HepG2 (cell line): Measurements from ENCODE around the gene CCDC33. TPM values are rescaled to one million over a fixed set of nuclear protein-coding genes. Genes with fewer than 3 reads are reported as not detected.

Experiments used
- DNMT3B ChIP-seq: conservative IDR thresholded peaks from 2 replicates; pipeline ENCODE4 v1.6.1; 2016; ENCODE audit warnings: missing biosample characterization, control low read depth
- KDM4B ChIP-seq: sonication (generic); formaldehyde crosslinking; IDR thresholded peaks from 2 replicates; pipeline ENCODE4 v1.4.0; 2020; ENCODE audit warnings: missing genetic modification reagents
- MLLT10 ChIP-seq: sonication (generic); formaldehyde crosslinking; IDR thresholded peaks from 2 replicates; pipeline ENCODE4 v1.4.0; 2020; ENCODE audit warnings: missing genetic modification reagents
- NCOA2 ChIP-seq: sonication (generic); formaldehyde crosslinking; IDR thresholded peaks from 2 replicates; pipeline ENCODE4 v1.8.0; 2022; ENCODE audit warnings: inconsistent platforms
- PHF21A ChIP-seq: sonication (generic); formaldehyde crosslinking; IDR thresholded peaks from 2 replicates; pipeline ENCODE4 v1.5.0; 2020; ENCODE audit warnings: mild to moderate bottlenecking, missing genetic modification reagents
- SKI ChIP-seq: fragments of 450-650 bp; IDR thresholded peaks from one replicate; pipeline ENCODE4 v1.6.1; 2018; ENCODE audit warnings: mild to moderate bottlenecking; ENCODE audit not compliant: partially characterized antibody
- SOX13 ChIP-seq, 3 experiments: fragments of 450-650 bp in 1 of 3; sonication (generic) in 1 of 3; formaldehyde crosslinking in 1 of 3; IDR thresholded peaks in 2 of 3; conservative IDR thresholded peaks in 1 of 3; 2 replicates each; pipeline versions ENCODE4 v1.5.0 to v1.6.1; 2016 to 2020; ENCODE audit warnings: antibody characterized with exemption in 1 of 3, mild to moderate bottlenecking in 1 of 3, missing compliant biosample characterization in 1 of 3, missing genetic modification reagents in 1 of 3, moderate library complexity in 1 of 3
- SP5 ChIP-seq: IDR thresholded peaks from 2 replicates; pipeline ENCODE4 v1.6.1; 2016; ENCODE audit warnings: low read depth, borderline replicate concordance
- ZFY ChIP-seq: sonication (generic); formaldehyde crosslinking; IDR thresholded peaks from 2 replicates; pipeline ENCODE4 v1.4.0; 2020; ENCODE audit warnings: missing genetic modification reagents
- ZKSCAN8 ChIP-seq: IDR thresholded peaks from 2 replicates; pipeline ENCODE4 v1.6.1; 2016; ENCODE audit warnings: borderline replicate concordance, missing genetic modification reagents, missing compliant biosample characterization
- ZNF343 ChIP-seq: sonication (generic); formaldehyde crosslinking; IDR thresholded peaks from 2 replicates; pipeline ENCODE4 v1.4.0; 2020; ENCODE audit warnings: mild to moderate bottlenecking, missing genetic modification reagents
- ZNF619 ChIP-seq: sonication (generic); formaldehyde crosslinking; IDR thresholded peaks from 2 replicates; pipeline ENCODE4 v1.4.0; 2020; ENCODE audit warnings: mild to moderate bottlenecking, missing genetic modification reagents
- ZNF709 ChIP-seq: sonication (generic); formaldehyde crosslinking; IDR thresholded peaks from 2 replicates; pipeline ENCODE4 v1.5.0; 2020; ENCODE audit warnings: mild to moderate bottlenecking, missing genetic modification reagents
- ZNF724P ChIP-seq: sonication (generic); formaldehyde crosslinking; IDR thresholded peaks from 2 replicates; pipeline ENCODE4 v1.8.0; 2022; ENCODE audit warnings: missing genetic modification reagents, borderline replicate concordance
- polyA plus RNA-seq, 8 experiments: library from polyadenylated mRNA; depleted of rRNA in 3 of 8; stranded (reverse) in 7 of 8; unstranded in 1 of 8; fragments of >200 nt; fragmentation: Illumina TruSeq in 4 of 8; extraction: Trizol in 4 of 8; gene quantifications; 2 replicates each; pipeline versions ENCODE4 v1.2.1 to v1.2.3, GENCODE V29; 2011 to 2016; ENCODE audit warnings: low read depth in 4 of 8, missing spikeins in 1 of 8, mixed read lengths in 1 of 8; ENCODE audit not compliant: insufficient read depth in 1 of 8
- total RNA-seq, 5 experiments: library from RNA; depleted of rRNA; stranded (reverse); fragments of >200 nt; fragmentation: Illumina TruSeq; extraction: Trizol; gene quantifications; 2 replicates each; pipeline ENCODE4 v1.2.3, GENCODE V29; 2016; ENCODE audit warnings: low read depth in 1 of 5
- TF ChIP-seq, protein P1 (sequence below): sonication (generic); formaldehyde crosslinking; IDR thresholded peaks from 2 replicates; pipeline ENCODE4 v1.5.0; 2020; ENCODE audit warnings: mild to moderate bottlenecking, missing genetic modification reagents
- TF ChIP-seq, protein P2 (sequence below): sonication (generic); formaldehyde crosslinking; IDR thresholded peaks from 2 replicates; pipeline ENCODE4 v1.5.0; 2020; ENCODE audit warnings: mild to moderate bottlenecking, missing genetic modification reagents
- TF ChIP-seq, protein P3 (sequence below): IDR thresholded peaks from 2 replicates; pipeline ENCODE4 v1.6.1; 2016; ENCODE audit warnings: low read depth, control low read depth
- TF ChIP-seq, protein P4 (sequence below): sonication (generic); formaldehyde crosslinking; IDR thresholded peaks from 2 replicates; pipeline ENCODE4 v1.4.0; 2020; ENCODE audit warnings: mild to moderate bottlenecking, missing genetic modification reagents

Gene CCDC33
- total and polyA plus RNA-seq, 2 of the 13 experiments (the other 11 are each of a cell fraction or from before 2014, with no cell fraction given), result 0.30 TPM; not detected in 1

DNA sequence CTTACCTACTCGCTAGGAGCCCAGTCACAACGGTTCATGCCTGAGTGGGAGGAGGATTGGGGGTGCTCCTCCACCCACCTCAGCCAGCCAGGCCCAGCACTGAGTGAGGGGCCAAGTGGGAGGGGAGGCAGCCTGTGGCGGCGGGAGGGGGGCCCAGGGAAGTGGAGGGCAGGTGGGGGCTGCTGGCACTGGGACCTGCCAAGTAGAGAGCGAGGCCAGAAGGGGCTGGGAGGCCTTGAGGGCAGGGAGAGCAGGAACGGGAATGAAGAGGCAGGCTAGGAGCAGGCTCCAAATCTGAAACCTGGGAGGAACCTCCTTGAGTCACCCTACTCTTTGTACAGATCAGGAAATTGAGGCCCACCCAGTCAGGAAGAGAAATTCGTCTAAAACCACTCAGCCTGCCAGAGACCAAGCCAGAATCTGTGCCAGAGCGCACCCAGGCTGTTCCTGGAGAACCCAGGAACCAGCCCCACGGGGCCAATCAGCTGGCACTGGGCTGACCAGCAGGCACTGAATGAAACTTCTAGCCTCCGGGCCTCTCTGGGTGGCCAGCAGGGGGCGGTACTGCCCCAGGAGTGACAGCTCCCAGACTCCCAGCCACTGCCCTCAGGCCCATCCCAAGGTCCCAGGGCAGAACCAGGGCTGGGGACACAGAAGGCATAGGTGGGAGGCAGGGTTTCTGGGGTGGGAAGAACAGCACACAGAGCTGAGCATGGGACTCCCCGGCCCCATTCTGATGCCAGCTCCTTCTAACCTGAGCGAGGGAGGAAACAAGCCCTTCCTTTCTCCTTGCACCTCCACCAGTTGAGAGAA, 146.1 kb downstream of the CCDC33 start (continued):
- TF ChIP-seq, protein P1, sequence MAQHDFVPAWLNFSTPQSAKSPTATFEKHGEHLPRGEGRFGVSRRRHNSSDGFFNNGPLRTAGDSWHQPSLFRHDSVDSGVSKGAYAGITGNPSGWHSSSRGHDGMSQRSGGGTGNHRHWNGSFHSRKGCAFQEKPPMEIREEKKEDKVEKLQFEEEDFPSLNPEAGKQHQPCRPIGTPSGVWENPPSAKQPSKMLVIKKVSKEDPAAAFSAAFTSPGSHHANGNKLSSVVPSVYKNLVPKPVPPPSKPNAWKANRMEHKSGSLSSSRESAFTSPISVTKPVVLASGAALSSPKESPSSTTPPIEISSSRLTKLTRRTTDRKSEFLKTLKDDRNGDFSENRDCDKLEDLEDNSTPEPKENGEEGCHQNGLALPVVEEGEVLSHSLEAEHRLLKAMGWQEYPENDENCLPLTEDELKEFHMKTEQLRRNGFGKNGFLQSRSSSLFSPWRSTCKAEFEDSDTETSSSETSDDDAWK (CRISPR knock-in tag), result no peak
- no peak for TF ChIP-seq ZNF709 (CRISPR knock-in tag)
- no peak for TF ChIP-seq DNMT3B (CRISPR knock-in tag)
- no peak for TF ChIP-seq ZKSCAN8 (CRISPR knock-in tag)
- TF ChIP-seq, protein P2, sequence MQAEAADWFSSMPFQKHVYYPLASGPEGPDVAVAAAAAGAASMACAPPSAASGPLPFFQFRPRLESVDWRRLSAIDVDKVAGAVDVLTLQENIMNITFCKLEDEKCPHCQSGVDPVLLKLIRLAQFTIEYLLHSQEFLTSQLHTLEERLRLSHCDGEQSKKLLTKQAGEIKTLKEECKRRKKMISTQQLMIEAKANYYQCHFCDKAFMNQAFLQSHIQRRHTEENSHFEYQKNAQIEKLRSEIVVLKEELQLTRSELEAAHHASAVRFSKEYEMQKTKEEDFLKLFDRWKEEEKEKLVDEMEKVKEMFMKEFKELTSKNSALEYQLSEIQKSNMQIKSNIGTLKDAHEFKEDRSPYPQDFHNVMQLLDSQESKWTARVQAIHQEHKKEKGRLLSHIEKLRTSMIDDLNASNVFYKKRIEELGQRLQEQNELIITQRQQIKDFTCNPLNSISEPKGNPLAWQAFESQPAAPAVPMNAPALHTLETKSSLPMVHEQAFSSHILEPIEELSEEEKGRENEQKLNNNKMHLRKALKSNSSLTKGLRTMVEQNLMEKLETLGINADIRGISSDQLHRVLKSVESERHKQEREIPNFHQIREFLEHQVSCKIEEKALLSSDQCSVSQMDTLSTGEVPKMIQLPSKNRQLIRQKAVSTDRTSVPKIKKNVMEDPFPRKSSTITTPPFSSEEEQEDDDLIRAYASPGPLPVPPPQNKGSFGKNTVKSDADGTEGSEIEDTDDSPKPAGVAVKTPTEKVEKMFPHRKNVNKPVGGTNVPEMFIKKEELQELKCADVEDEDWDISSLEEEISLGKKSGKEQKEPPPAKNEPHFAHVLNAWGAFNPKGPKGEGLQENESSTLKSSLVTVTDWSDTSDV, result no peak
- no peak for TF ChIP-seq SP5
- TF ChIP-seq, protein P3, sequence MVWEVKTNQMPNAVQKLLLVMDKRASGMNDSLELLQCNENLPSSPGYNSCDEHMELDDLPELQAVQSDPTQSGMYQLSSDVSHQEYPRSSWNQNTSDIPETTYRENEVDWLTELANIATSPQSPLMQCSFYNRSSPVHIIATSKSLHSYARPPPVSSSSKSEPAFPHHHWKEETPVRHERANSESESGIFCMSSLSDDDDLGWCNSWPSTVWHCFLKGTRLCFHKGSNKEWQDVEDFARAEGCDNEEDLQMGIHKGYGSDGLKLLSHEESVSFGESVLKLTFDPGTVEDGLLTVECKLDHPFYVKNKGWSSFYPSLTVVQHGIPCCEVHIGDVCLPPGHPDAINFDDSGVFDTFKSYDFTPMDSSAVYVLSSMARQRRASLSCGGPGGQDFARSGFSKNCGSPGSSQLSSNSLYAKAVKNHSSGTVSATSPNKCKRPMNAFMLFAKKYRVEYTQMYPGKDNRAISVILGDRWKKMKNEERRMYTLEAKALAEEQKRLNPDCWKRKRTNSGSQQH, result no peak
- TF ChIP-seq SKI, result no peak
- peak; percentile 35; the same call in 1 of the 2 replicates for TF ChIP-seq ZFY (CRISPR knock-in tag)
- no peak for TF ChIP-seq MLLT10 (CRISPR knock-in tag)
- TF ChIP-seq, protein P4, sequence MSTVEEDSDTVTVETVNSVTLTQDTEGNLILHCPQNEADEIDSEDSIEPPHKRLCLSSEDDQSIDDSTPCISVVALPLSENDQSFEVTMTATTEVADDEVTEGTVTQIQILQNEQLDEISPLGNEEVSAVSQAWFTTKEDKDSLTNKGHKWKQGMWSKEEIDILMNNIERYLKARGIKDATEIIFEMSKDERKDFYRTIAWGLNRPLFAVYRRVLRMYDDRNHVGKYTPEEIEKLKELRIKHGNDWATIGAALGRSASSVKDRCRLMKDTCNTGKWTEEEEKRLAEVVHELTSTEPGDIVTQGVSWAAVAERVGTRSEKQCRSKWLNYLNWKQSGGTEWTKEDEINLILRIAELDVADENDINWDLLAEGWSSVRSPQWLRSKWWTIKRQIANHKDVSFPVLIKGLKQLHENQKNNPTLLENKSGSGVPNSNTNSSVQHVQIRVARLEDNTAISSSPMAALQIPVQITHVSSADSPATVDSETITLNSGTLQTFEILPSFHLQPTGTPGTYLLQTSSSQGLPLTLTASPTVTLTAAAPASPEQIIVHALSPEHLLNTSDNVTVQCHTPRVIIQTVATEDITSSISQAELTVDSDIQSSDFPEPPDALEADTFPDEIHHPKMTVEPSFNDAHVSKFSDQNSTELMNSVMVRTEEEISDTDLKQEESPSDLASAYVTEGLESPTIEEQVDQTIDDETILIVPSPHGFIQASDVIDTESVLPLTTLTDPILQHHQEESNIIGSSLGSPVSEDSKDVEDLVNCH (CRISPR knock-in tag), result no peak
- TF ChIP-seq NCOA2 (CRISPR knock-in tag), result no peak
- TF ChIP-seq ZNF724P, result 0 out of 2 replicates have a peak, but pooled peaks have one; percentile 41
- TF ChIP-seq ZNF343, result no peak
- no peak for TF ChIP-seq SOX13 (IDR thresholded peaks at IDR 0.05)
- TF ChIP-seq SOX13 (CRISPR knock-in tag; conservative IDR thresholded peaks at IDR 0.05 in 1 of 2, IDR thresholded peaks at IDR 0.05 in 1 of 2), result no peak; a peak in 1 of 4 replicates
- 0 out of 2 replicates have a peak, but pooled peaks have one; percentile 7 for TF ChIP-seq KDM4B (CRISPR knock-in tag)
- no peak for TF ChIP-seq ZNF619 (CRISPR knock-in tag)
- TF ChIP-seq PHF21A (CRISPR knock-in tag), result peak; percentile 59
